OCI-LY7 (cell line): ENCODE results near the gene ZSCAN26.

ENCODE experiments used
- CTCF ChIP-seq: fragments of 200-600 bp; sonication (generic); conservative IDR thresholded peaks from 2 replicates; pipeline ENCODE4 v1.5.1; 2014; ENCODE audit warnings: mild to moderate bottlenecking, antibody characterized with exemption, low read length, moderate library complexity, mixed read lengths
- EZH2phosphoT487 ChIP-seq: fragments of 200-600 bp; sonication (generic); IDR thresholded peaks from 2 replicates; pipeline ENCODE4 v1.6.1; 2018; ENCODE audit warnings: low read depth, borderline replicate concordance, mild to moderate bottlenecking, mixed run types, antibody characterized with exemption, low read length, moderate library complexity, mixed read lengths

DNA sequence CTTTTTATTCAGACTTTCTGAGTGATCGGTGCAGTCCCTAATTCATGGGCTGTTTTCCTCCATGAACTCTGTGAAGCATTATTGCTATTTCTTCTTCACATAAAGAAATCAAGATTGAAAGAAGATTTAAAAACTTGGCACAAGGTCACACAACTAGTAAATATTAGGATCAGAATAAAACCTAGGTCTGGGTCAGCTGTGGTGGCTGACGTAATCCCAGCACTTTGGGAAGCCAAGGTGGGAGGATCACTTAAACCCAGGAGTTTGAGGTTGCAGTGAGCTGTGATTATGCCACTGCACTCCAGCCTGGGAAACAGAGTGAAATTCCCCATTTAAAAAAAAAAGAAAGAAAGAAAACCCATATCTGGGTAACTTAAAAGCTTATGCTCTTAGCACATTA, 40.5 kb upstream of the ZSCAN26 start:
- TF ChIP-seq CTCF (no peak), EZH2phosphoT487 (no peak)
